T-helper 2 cell treated with Interferon-gamma antibody and Interleukin-4, amounts not matched to agents 100 ng/mL and 5 ng/mL, for 36 hours (primary cell): ENCODE measurements around the gene SERPINI1. TPM values are rescaled to one million over a fixed set of nuclear protein-coding genes. Genes with fewer than 3 reads are reported as not detected.

Source experiments
- intact Hi-C: fragments of 100-400 bp; cut with micrococcal nuclease; formaldehyde crosslinking; loops from one replicate; pipeline ENCODE4 v1.15.1; 2023
- total RNA-seq: library from RNA; stranded (reverse); gene quantifications from 2 replicates; pipeline ENCODE4 v1.2.3, GENCODE V29; 2022

The SERPINI1 gene
- 1.4 and 2.1 TPM in 2 replicates for total RNA-seq

GRCh38 chr3:167735233-167736138, at the start of gene SERPINI1:
TSS of gene SERPINI1 (plus strand) at chr3:167735721. CDS start at chr3:167789129, 53,408 bp downstream.
- intact Hi-C loops = loop anchor here (1.0 kb wide), 4 partner anchors 15 to 355 kb away; partner anchors contain the start of gene ZBBX

GRCh38 chr3:167691366-167691765, 44.2 kb upstream of the SERPINI1 start:
- intact Hi-C loops = loop anchor here (1.0 kb wide), 1 partner anchor 44 kb away; the partner anchor contains the start of gene SERPINI1

- intact Hi-C loops = no loop called here
These were observed 41.4 kb upstream of the SERPINI1 start for GRCh38 chr3:167694121-167694520.

GRCh38 chr3:167700046-167700445, 35.5 kb upstream of the SERPINI1 start:
- intact Hi-C loops = no loop called here

- intact Hi-C loops = no loop called here
These were observed 34.6 kb upstream of the SERPINI1 start for GRCh38 chr3:167700926-167701325.

GRCh38 chr3:167705840-167706239, 29.7 kb upstream of the SERPINI1 start:
- intact Hi-C loops = no loop called here

- intact Hi-C loops = no loop called here
These were observed 25.8 kb upstream of the SERPINI1 start for GRCh38 chr3:167709690-167710089.

GRCh38 chr3:167710552-167710951, 25.0 kb upstream of the SERPINI1 start:
- intact Hi-C loops = no loop called here

GRCh38 chr3:167711439-167711838, 24.1 kb upstream of the SERPINI1 start:
- intact Hi-C loops = no loop called here

- intact Hi-C loops = no loop called here
These were observed 23.1 kb upstream of the SERPINI1 start for GRCh38 chr3:167712445-167712844.

GRCh38 chr3:167714871-167715270, 20.6 kb upstream of the SERPINI1 start:
- intact Hi-C loops = no loop called here

- intact Hi-C loops = no loop called here
These were observed 18.6 kb upstream of the SERPINI1 start for GRCh38 chr3:167716920-167717319.

- intact Hi-C loops = no loop called here
These were observed 16.9 kb upstream of the SERPINI1 start for GRCh38 chr3:167718582-167718981.

- intact Hi-C loops = no loop called here
These were observed 12.5 kb upstream of the SERPINI1 start for GRCh38 chr3:167723025-167723512.

- intact Hi-C loops = no loop called here
These were observed 11.6 kb upstream of the SERPINI1 start for GRCh38 chr3:167723872-167724271.

- intact Hi-C loops = no loop called here
These were observed 7.3 kb upstream of the SERPINI1 start for GRCh38 chr3:167728176-167728575.

- intact Hi-C loops = no loop called here
These were observed 6.7 kb upstream of the SERPINI1 start for GRCh38 chr3:167728632-167729323.

GRCh38 chr3:167729591-167729990, 5.9 kb upstream of the SERPINI1 start:
- intact Hi-C loops = no loop called here

GRCh38 chr3:167731393-167731792, 4.1 kb upstream of the SERPINI1 start:
- intact Hi-C loops = no loop called here

GRCh38 chr3:167732313-167733065, 3.0 kb upstream of the SERPINI1 start:
- intact Hi-C loops = no loop called here

- intact Hi-C loops = loop anchor here (1.0 kb wide), 1 partner anchor 360 kb away; no protein-coding TSS in a partner anchor
These were observed 1.5 kb upstream of the SERPINI1 start for GRCh38 chr3:167733961-167734497.
